Spleen (tissue), 7 donors: ENCODE results near the gene PCSK4.

Experiments used
- CTCF ChIP-seq, 11 experiments: fragments of 200-600 bp in 7 of 11; fragments of 450-650 bp in 4 of 11; sonication (generic) in 4 of 11; IDR thresholded peaks in 8 of 11; conservative IDR thresholded peaks in 3 of 11; 1 replicate in 7 of 11; 2 replicates in 4 of 11; pipeline versions ENCODE4 v1.4.0 to v1.8.0; 2016 to 2021; ENCODE audit warnings: antibody characterized with exemption in 11 of 11, inconsistent platforms in 4 of 11, mild to moderate bottlenecking in 1 of 11
- POLR2AphosphoS5 ChIP-seq, 3 donors: sonication (generic); formaldehyde crosslinking; IDR thresholded peaks; one replicate each; pipeline ENCODE4 v1.5.1; 2017; ENCODE audit warnings: antibody characterized with exemption in 3 of 3
- donor health status: DM: no; HTN: no; CAD: no; lungs with moderate emphysema.
- donor health status: DM: no; HTN: no; CAD: no.
- donor health status: DM: no; HTN: no; CAD: no.

GRCh38 chr19:1502433-1503088 lies 12.4 kb upstream of the PCSK4 start:
- TF ChIP-seq CTCF (IDR thresholded peaks at IDR 0.05 in 8 of 11, conservative IDR thresholded peaks at IDR 0.05 in 3 of 11) (no peak), POLR2AphosphoS5 (IDR thresholded peaks at IDR 0.05) (no peak)
